Midbrain (tissue), 1 donor: ENCODE measurements around the gene GUCD1.

Source experiments
- DNase-seq: peaks from one replicate; lab custom pipeline; 2025; lab: John Stamatoyannopoulos, UW

Gene GUCD1

DNA sequence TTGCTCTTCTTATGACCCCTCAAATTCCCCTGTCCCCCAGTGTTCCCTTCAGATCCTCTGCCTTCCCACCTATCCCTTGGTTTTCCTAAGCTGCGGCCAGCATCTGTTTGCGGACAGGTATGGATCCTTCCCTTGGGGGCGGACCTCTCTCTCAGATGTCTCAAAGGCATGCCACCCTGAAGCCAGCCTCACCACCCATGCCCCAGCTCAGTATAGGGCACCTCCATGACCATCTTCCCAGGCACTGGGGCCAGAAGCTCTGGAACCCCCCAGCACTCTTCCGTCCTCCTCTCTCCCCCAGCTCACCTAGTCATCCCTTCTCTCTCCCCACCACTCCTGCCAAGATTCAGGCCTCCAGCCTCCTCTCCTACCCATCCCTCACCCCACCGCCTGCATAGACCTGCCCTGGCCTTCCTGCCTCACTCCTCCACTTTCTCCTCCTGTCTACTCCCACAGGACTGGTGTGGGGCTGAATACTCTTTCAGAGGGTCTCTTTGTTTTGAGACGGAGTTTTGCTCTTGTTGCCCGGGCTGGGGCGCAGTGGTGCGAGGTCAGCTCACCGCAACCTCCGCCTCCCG, 35.7 kb upstream of the GUCD1 start:
- no peak for DNase-seq

DNA sequence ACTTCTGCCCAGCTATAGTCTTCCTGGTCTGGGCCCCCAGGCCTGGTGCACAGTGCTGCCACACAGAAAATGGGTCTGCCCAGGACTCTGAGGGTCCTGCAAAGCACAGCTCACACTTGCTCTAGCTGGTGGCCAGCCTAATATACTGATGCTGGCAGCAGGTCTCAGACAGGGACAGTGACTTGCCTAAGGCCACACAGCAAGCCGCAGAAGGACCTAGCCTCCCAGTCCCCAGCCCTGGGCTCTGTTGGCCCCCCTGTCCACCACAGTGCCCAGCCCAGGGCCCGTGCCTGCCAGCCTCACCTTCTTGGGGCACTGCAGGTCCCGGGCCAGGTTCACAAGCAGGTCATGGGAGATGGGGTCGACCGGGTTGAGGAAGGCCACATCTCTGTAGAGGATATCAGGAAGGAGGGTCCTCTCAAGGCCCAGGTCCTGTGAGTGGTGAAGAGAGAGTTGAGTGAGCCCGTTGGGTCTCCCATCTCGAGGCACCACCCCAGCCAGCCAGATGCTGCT, 34.6 kb upstream of the GUCD1 start:
- no peak for DNase-seq

DNA sequence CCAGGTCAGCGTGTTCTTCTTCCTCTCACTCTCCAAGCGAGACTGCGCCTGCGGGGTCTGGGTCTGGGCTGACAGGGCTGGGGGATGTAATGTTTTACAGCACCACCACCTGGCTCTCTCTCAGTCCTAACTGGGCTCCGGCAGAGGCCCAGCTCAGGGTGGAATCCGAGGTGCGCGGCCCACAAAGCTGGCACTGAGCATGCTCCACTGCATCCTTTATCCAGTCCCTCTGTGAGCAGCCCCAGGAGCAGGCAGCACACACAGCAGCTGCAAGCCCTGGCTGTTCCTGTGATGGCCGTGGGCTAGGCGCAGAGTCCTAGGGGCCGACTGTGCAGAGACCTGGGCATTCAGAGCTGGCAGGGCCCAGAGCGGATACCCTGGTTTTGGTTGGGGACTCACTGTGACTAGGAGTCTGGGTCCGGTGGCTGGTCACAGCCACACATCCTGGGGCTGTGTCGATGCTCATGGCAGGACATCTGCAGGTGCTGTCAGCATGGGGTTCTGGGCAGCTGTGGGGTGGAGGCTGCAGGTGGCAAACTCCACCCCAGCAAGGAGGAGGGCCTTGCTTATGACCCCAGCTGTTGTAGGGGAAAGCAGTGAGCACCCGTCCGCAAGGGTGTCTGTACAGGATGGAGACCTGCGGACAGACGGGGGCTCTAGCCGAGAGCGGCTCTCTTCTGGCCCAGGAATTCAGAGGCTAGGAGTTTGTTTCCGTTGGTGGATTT, 34.0 kb upstream of the GUCD1 start:
- DNase-seq = no peak

DNA sequence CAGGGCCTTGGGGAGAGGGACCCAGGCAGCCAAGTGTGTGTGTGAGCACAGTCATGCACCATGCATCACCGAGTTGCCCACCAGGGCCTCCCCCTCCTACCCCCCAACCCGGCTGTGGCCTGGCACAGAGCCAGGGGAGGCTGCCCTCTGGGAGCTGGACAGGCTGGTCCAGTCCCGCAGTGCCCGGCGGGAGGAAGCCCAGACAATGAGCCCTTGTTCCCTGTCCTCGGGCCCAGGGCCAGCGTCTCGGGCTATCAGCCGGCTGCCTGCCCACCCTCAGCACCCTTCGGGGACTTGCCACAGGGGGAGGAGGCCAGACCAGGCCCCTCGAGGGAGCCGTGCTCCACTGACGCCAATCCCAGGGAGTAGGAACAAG, 33.4 kb upstream of the GUCD1 start:
- DNase-seq = peak; percentile 91

DNA sequence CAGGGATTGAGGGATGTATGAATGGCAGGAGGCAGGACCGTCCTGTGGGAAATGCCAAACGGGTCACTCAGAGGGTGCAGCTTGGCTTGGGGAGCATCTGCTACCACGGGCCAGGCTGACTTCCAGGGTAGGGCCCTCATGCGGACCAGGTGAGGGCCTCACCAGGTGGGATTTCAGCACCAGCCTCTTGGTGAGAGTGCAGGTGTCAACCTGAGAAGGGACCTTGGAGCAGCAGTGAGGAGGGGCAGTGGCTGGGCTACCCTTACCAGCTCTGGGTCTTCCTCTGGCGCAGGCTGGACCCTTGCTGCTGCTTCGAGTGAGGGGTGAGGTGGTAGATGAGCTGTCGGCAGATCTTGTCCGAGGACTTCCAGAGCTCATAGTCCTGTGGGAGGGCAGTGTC, 33.0 kb upstream of the GUCD1 start:
- DNase-seq = no peak

DNA sequence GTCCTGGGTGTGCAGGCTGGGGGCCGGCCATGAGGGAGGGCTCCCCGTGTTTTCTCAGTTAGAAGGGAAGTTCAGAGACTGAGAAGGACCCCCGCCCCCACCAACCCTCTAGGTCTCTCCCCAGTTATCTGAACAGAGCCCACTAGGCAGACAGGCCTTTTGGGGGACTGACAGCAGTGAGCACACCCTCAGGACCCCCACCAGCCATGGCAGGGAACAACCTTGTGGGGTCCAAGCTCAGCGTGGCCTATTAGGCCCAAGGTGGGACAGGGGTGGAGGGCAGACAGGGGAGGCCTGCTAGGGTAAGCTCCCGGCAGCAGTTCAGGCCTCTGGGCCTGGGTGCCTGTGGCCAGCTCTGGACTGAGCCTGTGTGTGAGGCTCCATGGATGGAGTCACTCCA, 32.3 kb upstream of the GUCD1 start:
- no peak for DNase-seq

DNA sequence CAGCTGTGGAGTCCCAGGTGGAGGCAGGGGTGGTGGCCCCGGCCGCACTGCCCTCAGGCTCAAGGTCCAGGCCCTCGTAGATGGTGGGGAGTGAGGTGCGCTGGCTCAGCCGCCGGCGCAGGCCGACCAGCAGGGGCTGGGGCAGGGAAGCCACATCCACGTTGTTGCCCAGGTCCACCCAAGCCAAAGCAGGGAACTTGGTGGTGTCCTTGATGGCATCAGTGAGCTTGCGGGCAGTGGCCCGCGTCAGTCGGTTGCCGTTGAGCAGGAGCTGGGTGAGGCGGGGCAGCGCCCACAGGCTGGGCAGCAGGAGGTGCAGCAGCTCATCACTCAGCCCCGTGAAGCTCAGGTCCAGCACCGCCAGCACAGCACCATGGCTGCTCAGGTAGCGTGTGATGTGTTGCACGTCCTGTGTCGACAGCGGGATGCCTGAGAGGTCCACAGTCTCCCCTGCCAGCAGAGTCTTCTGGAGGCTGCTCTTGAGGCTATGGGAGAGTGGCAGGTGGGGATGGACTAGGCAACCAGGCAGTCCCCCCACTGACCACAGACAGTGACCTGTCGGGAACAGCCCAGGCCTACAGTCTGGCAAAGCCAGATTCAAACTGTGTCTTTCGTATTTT, 31.1 kb upstream of the GUCD1 start:
- no peak for DNase-seq

DNA sequence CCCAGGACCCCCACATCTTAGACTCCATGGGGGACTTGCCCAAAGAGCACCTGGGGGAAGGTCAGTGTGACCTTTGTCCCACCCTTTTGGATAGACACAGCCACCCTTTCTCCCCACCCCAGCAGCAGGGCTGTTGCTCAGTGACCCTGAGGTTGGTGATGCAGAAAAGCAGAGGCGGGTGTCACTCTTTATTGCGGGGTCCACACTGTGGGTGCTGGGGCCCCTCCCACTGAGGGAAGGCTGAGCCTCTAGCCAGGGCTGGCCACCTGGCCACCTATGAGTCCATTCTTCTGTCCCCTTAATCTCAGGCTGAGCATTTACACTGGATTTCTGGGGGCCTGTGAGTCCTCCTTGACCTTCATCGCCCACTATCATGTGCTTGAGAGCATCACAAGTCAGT, 30.5 kb upstream of the GUCD1 start:
- no peak for DNase-seq

DNA sequence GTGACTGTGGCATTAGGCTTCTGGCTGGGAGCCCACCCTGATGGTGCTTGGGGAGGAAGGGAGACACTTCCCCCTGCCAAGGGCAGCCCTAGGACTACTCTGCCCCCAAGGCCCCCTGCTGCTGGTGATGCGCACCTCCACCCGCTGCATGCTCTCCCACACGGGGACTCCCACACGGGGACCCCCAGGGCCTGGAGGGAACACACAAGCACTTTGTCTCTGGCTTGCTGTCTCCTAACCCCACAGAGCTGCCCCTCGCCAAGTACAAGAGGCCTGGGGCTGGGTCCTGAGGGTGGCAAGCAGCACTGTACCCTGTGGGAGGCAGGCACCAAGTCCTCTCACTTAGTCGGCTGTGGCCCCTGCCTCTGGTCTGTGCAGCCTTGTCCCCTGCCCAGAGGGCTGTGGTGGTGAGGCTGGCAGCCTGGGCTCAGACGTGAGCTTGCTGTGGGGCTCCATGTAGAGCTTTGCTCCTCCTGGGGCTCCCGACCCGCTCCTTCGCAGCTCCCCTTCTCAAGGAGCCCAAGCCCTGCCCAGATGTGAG, 30.0 kb upstream of the GUCD1 start:
- DNase-seq = no peak

DNA sequence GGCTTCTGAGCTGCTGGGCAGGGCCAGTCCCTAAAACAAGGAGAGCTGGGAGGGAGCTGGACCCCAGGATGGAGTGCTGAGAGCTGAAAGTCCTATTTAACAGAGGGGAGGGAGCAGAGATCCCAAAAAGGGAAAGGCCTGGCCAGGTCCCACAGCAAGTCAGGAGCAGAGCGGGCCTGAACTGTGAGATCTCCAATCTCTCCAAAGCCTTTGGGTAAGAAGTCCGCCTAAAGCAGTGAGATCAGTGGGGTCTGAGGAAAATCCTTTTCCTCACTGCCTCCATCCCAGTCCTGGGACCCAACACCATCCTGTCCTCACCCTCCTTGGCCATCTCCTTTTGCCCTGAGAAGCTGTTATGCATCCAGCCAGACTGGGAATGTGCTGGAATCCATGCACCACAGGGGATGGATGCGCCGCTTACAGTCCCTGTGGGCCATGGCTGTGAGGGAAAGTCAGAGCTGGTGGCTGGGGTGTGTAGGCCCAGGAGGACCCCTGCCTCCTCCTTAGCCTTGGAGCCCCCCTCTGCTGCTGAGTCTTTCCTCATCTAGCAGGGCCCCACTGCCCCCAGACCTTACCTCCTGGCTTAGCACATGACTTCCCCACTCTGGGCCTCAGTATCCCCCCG, 29.3 kb upstream of the GUCD1 start:
- DNase-seq = no peak

DNA sequence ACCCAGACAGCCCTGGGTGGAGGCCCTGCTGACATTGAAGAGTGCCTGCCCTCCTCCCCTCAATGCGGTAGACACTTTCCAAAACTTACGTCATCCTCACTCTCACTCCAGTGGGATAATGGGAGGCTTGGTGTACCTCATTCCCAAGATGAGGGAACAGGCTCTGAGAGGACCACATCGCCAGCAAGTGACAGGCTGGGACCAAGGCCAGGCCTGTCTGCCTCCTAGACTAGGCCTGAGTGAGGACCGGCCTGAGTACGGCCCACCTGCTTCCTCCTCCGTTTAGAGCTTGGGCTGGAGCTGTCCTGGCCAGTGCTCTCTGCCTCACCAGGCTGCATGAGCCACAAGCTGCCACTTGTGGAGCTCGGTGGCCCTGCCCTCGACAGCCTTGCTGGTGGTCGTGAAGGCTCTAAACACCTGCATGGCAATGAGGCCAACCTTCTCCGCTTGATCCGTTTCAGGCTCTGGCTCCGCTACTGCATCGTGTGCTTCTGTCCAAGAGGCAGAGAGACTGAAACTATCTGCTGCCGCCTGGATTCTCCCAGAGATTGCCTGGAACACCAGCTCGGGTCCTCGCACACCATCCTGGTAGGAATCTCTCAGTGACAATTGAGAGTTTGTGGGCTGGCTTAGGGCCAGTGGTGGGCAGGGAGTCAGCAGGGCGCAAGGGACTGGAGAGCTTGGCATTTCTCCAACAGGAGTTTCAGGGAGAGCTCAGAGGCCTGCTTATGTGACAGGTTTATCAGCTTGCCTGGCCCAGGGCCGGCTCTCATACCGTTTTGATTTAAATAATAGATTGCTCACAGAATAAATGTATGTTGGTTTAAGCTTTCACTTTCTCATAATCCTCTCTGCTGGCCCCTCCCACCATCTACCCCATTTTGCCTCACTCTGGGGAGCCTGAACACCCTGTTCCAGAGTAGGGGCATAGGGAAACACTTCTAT, 28.6 kb upstream of the GUCD1 start:
- DNase-seq = no peak

DNA sequence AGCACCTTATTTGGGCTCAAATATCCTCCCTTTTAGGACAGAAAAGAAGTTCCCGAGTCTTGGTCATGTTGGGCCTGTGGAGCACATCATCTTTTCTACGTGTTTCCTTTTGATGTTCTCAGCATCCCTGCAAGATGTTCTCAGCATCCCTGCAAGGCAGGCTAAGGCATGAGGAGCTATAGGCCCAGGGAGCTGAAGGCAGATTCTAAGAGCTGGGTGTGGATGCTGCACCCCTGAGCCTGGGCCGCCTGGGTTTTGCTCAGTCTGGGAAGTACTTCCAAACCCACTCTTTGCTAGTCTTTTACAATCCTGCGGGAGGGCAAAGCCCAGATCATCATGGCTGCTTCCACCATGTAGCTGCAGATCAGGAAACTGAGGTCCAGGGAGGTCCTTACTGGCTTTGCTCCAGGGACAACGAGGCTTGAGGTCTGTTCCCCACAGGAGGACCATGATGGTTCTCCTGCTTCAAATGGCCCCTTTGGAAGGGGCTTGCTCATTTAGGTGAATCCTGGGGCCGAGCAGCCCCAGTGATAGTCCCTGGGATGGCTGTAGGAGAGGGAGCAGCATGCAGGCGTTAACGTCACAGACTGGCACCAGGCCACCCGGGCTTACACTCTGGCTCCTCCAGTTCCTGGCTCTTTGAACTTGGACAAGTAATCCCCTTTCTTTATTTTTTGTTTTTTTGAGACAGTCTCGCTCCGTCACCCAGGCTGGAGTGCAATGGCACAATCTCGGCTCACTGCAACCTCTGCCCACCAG, 27.3 kb upstream of the GUCD1 start:
- DNase-seq = no peak

DNA sequence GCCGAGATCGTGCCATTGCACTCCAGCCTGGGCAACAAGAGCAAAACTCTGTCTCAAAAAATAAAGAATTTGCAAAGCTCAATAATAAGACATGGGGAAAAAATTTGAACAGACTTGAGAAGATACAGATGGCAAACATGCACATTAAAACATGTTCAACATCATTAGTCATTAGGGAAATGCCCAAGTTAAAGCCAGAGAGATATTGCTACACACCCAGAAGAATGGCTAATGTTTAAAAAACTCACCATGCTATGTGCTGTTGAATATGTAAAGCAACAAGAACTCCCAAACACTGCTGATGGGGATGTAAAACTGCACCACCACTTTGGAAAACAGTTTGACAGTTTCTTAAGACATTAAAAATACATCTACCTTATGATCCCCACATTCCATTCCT, 25.3 kb upstream of the GUCD1 start:
- DNase-seq = no peak

DNA sequence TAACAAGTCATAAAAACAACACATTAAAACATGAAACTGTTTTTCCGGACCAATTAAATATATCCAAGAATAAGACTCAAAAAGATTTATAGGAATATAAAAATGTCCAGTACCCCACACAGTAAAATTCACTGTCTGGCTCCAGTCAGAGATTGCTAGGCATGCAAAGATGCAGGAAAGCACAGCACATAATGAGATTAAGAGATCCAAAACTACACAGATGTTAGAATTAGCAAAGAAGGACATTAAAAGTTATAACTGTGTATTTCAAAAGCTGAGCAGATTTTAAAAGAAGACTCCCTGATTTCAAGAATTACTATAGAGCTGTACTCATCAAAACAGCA, 24.3 kb upstream of the GUCD1 start:
- no peak for DNase-seq

DNA sequence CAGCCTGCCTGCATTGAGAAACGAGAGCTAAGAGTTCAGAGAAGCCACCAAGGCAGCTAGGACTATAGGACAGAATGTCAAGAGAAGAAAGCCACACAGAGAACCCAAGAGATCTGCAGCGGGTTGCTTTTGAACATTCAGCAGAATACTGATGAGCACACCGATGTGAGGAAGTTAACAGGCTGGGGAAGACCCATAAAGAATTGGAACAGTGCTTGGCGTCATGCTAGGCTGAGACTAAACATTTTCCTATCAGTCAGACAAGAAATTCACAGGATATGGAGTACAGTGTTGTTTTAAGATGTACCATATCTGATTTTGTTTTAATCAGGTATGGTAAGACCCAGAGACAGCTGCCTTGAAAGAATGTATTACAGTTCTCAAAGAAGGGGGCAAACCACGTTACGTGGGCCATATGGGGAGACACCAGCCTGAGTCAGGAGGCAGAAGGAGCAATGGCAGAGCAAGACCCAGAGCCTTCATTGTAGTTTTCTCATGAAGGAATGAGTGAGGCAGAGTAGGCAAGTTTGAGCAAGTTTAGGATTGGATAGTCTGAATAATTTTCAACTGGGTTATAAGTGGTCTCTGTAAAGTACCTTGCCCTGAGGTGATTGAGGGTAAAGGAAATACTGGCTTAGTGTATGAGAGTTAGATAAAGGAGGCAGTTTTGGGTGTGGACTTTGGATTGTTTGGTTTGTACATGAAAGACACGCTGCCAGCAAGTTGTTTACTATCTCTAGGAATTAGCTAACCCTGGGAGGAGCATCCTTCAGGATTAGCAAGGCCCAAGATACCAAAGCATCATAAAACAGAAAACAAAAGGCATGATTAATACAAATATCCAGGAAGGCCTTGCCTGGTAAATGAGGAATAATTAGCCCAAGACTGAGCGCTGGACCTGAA, 23.7 kb upstream of the GUCD1 start:
- DNase-seq = no peak

DNA sequence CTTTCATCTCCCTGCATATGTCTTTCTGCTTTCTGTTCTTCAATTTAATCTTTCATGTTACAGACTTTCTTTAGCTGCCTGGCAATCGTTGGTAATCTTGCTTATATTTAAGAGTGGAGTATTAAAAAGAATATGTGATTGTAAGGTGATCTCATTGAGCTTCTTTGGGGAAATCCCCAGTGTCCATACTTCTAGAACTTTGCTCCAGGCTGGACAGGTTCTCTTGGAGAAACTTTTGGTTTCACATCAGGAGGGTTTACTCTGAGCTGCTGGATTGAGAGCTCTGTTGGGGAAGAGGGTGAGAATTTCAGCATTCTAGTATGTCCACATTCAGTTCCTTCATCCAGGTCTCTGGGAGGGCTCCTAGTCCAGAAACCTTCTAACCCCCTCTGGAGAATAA, 21.8 kb upstream of the GUCD1 start:
- DNase-seq = no peak

DNA sequence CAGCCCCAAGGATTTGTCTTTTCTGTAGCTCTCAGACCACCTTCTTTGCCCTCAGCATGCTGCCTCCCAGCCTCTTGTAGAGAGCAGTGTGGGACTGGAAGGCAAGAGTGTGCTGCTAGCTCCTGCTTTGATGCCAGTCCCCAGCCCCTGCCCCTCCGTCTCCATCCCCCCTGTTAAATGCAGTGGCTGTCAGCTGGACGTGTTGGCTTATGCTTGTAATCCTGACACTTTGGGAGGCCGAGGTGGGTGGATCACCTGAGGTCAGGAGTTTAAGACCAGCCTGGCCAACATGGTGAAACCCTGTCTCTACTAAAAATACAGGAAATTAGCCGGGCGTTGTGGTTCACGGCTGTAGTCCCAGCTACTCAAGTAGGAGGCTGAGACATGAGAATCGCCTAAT, 16.3 kb upstream of the GUCD1 start:
- DNase-seq = no peak

DNA sequence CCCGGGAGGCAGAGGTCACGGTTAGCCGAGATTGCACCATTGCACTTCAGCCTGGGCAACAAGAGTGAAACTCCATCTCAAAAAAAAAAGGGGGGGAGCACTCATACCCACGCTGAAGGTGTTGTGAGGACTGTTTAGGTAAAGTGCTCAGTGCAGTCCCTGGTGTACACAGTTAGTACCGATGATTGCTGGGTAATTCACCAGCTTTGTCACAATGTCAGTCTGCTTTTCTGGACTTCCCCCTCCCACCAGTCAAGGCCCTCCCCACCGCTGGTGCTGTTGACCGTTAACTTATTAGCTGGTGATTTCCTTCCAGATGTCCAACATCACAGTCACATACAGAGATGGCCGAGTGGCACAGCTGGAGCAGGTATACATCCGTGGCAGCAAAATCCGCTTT, 12.7 kb upstream of the GUCD1 start:
- DNase-seq = no peak

DNA sequence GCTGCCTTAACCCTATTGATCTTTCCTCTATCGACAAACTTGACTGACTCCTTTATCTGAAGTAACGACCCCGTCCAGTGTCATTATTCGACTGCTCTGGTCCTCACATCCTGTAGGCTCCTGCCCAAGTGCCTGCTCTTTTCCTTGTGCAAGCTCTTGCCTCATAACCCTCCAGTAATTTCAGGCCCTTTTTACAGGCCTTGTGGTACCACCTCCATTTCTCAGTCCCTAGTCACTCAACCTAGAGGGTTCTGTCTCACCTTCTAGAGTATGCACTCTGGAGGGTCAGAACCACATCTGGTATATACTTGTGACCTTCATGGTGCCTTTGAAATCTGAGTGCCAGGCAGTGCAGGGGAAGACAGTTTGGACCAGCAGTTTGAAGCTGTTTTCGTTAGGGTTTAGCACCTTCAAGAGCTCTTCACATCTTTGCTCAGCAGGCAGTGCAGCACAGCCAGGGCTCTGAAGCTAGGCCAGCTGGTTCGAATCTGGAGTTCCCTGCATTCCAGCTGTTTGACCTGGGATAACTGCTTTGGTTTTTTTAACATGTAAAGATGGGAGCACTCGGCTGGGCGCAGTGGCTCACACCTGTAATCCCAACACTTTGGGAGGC, 12.1 kb upstream of the GUCD1 start:
- DNase-seq = no peak

DNA sequence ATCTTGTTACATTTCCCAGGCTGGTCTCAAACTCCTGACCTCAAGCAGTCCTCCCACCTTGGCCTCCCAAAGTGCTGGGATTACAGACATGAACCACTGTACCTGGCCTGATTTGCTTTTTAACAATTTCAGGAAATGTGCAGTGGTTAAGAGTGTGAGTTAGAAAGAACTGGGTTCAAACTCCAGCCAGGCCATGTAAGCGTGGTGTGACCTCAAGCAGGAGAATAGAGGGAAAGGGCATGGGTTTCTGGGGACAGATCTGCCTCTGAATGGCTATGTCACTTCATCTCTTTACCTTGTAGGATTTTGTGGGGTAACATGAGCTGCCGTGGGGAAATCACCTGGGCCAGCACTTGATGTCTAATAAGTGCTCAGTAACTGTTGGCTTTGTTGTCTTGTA, 10.1 kb upstream of the GUCD1 start:
- DNase-seq = no peak
